ENCODE results near the gene CPEB3. TPM values are rescaled to one million over a fixed set of nuclear protein-coding genes. Genes with fewer than 3 reads are reported as not detected.
"Not testable (repeated sequence)": the region's sequence is repeated elsewhere in the genome, so short reads cannot be mapped to it uniquely, and the experiment has no call there.

Gene CPEB3
- polyA plus RNA-seq, 1 donor, result 4.6 TPM

DNA sequence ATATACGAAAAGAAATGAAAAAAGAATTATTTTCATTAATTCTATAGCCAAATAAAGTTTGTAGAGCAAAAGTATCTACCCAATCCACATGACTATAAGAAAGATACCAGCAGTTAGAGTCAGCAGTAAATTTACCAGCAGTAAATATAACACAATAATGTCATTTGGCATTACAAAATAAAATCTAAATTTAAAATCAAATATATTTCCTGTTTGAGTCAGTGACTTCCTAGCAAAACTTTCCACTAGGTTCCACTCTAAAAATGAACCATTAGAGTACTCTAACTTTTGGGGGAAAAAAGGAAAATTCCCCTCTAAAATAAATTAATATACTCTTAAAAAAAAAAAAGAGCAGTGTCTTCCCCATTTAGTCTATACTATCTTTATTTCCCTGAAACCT is 144.8 kb downstream of the CPEB3 start:
- H3K9me3 ChIP-seq (ENCODE audit: control insufficient read depth, low read depth, low read length), result no peaks in the 10 kb centered on the region
- H3K27ac ChIP-seq (ENCODE audit: low read length), result no peak overlapping the region
- H3K4me3 ChIP-seq (ENCODE audit: low read length), result no peak overlapping the region
- no peaks in the 10 kb centered on the region for H3K4me1 ChIP-seq (ENCODE audit: control insufficient read depth, insufficient read depth, low read length)
- no peaks in the 10 kb centered on the region for H3K36me3 ChIP-seq (ENCODE audit: control insufficient read depth, insufficient read depth, low read length)
- 100% methylated on average over 1 of the region's 1 CpG for WGBS (ENCODE audit: insufficient coverage, low lambda C conversion rate)
- DNase-seq, result no peak
- H3K27me3 ChIP-seq (ENCODE audit: control insufficient read depth, insufficient read depth, low read length), result no peaks in the 10 kb centered on the region

DNA sequence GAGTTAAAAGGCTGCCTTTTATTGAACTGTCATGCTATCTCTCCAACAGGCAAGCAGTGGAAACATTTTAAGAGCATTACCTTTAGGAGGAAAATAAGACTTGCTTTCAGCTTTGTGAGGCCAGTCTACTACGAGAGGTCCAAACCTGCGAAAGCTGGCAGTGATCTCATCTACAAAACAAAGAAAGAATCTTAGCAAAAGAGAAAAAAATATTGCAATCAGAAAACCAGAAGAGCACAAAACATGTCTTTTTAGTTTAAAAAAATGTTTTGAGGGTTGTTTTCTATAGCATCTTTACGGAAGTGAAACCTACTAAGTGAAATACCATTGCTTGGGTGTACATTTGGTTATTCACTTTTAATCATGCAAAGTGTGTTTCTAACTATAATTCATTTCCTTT is 147.9 kb downstream of the CPEB3 start:
- no peak overlapping the region for H3K4me3 ChIP-seq (ENCODE audit: low read length)
- H3K27me3 ChIP-seq (ENCODE audit: control insufficient read depth, insufficient read depth, low read length), result no peaks in the 10 kb centered on the region
- DNase-seq, result no peak
- H3K27ac ChIP-seq (ENCODE audit: low read length), result no peak overlapping the region
- H3K9me3 ChIP-seq (ENCODE audit: control insufficient read depth, low read depth, low read length), result no peaks in the 10 kb centered on the region
- 100% methylated on average over 2 of the region's 3 CpGs for WGBS (ENCODE audit: insufficient coverage, low lambda C conversion rate)
- no peaks in the 10 kb centered on the region for H3K36me3 ChIP-seq (ENCODE audit: control insufficient read depth, insufficient read depth, low read length)
- H3K4me1 ChIP-seq (ENCODE audit: control insufficient read depth, insufficient read depth, low read length), result no peaks in the 10 kb centered on the region

- Histone ChIP-seq H3K36me3 (ENCODE audit: control insufficient read depth, insufficient read depth, low read length) (peaks cover under 1% of the 10 kb centered on the region), H3K4me3 (ENCODE audit: low read length) (no peak overlapping the region), H3K9me3 (ENCODE audit: control insufficient read depth, low read depth, low read length) (no peaks in the 10 kb centered on the region), H3K27ac (ENCODE audit: low read length) (no peak overlapping the region), H3K27me3 (ENCODE audit: control insufficient read depth, insufficient read depth, low read length) (no peaks in the 10 kb centered on the region), H3K4me1 (ENCODE audit: control insufficient read depth, insufficient read depth, low read length) (no peaks in the 10 kb centered on the region)
- no CpG with 5 or more reads among the region's 1 CpG for WGBS (ENCODE audit: insufficient coverage, low lambda C conversion rate)
- no peak for DNase-seq
These were observed 148.4 kb downstream of the CPEB3 start for GRCh38 chr10:92142512-92142911.

GRCh38 chr10:92141147-92141546 is 149.7 kb downstream of the CPEB3 start:
- H3K27me3 ChIP-seq (ENCODE audit: control insufficient read depth, insufficient read depth, low read length); H3K9me3 ChIP-seq (ENCODE audit: control insufficient read depth, low read depth, low read length); H3K4me3 ChIP-seq (ENCODE audit: low read length); H3K4me1 ChIP-seq (ENCODE audit: control insufficient read depth, insufficient read depth, low read length); H3K27ac ChIP-seq (ENCODE audit: low read length); DNase-seq; H3K36me3 ChIP-seq (ENCODE audit: control insufficient read depth, insufficient read depth, low read length): not testable (repeated sequence)
- no CpG with 5 or more reads among the region's 3 CpGs for WGBS (ENCODE audit: insufficient coverage, low lambda C conversion rate)

DNA sequence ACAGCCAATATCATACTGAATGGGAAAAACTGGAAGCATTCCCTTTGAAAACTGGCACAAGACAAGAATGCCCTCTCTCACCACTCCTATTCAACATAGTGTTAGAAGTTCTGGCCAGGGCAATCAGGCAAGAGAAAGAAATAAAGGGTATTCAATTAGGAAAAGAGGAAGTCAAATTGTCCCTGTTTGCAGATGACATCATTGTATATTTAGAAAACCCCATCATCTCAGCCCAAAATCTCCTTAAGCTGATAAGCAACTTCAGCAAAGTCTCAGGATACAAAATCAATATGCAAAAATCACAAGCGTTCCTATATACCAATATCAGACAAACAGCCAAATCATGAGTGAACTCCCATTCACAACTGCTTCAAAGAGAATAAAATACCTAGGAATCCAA is 156.8 kb downstream of the CPEB3 start:
- not testable (repeated sequence) for H3K27ac ChIP-seq (ENCODE audit: low read length)
- WGBS (ENCODE audit: insufficient coverage, low lambda C conversion rate), result no CpG with 5 or more reads among the region's 1 CpG

DNA sequence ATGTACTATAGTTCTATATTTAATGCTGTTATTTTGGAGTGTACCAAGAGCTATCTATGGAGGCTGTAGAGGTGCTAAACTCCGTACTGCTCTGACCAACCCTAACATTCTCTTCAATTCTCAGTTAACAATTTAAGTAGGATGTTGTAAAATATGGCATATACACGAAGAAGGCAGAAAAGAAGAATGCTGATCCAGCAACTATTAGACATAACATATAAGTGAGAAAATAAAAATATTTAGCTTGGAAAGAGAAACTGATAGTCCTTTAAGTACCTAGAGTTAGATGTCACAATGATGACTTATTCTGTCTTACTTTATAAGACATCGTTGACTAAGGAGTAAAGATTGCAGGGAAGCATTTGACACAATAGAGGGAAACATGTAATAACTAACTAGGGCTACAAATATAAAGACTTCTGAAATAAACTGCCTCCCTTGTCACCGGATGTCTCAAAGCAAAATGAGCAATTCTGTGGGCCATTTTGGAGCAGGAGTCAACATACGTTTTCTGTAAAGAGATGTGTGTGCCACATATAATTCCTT is 159.5 kb downstream of the CPEB3 start:
- DNase-seq, result no peak
- H3K9me3 ChIP-seq (ENCODE audit: control insufficient read depth, low read depth, low read length), result no peaks in the 10 kb centered on the region
- H3K36me3 ChIP-seq (ENCODE audit: control insufficient read depth, insufficient read depth, low read length), result no peaks in the 10 kb centered on the region
- H3K27me3 ChIP-seq (ENCODE audit: control insufficient read depth, insufficient read depth, low read length), result no peaks in the 10 kb centered on the region
- no peak overlapping the region for H3K4me3 ChIP-seq (ENCODE audit: low read length)
- H3K27ac ChIP-seq (ENCODE audit: low read length), result no peak overlapping the region
- WGBS (ENCODE audit: insufficient coverage, low lambda C conversion rate), result 95% methylated on average over 3 of the region's 5 CpGs
- H3K4me1 ChIP-seq (ENCODE audit: control insufficient read depth, insufficient read depth, low read length), result no peaks in the 10 kb centered on the region

More for the DNA sequence above, 156.8 kb downstream of the CPEB3 start:
- H3K27me3 ChIP-seq (ENCODE audit: control insufficient read depth, insufficient read depth, low read length); H3K36me3 ChIP-seq (ENCODE audit: control insufficient read depth, insufficient read depth, low read length); H3K4me1 ChIP-seq (ENCODE audit: control insufficient read depth, insufficient read depth, low read length); H3K9me3 ChIP-seq (ENCODE audit: control insufficient read depth, low read depth, low read length); DNase-seq; H3K4me3 ChIP-seq (ENCODE audit: low read length): not testable (repeated sequence)

DNA sequence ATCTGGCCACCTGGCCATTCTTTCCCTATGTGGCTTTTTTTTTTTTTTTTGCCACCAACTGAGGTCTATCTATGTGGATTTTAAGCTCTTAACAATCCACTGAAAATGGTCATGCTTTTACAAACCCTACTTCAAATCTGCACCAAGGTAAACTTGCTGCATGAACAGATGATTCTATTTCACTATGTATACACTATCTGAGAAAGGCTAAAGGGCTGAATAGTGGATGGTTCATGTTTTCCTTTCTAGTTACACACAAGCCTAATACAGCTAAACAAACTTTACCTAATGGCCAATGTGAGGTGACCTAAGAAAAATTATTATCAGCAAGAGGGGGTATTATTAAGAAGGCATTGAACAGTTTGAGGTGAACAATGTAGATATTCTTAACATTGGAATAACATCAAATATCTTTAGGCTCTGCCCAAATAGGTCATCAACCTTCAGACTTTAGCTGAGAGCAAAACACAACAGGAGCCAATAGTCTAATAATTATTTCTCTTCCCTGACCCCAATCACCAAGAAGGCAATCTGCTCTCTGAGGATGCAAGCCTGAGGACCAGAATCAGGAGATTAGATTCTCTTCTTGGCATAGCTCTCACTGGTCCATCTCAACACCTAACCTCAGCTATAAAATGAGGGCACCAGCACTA is 160.1 kb downstream of the CPEB3 start:
- Histone ChIP-seq H3K4me1 (ENCODE audit: control insufficient read depth, insufficient read depth, low read length) (no peaks in the 10 kb centered on the region), H3K9me3 (ENCODE audit: control insufficient read depth, low read depth, low read length) (no peaks in the 10 kb centered on the region), H3K36me3 (ENCODE audit: control insufficient read depth, insufficient read depth, low read length) (no peaks in the 10 kb centered on the region), H3K4me3 (ENCODE audit: low read length) (no peak overlapping the region), H3K27me3 (ENCODE audit: control insufficient read depth, insufficient read depth, low read length) (no peaks in the 10 kb centered on the region), H3K27ac (ENCODE audit: low read length) (no peak overlapping the region)
- no peak for DNase-seq

DNA sequence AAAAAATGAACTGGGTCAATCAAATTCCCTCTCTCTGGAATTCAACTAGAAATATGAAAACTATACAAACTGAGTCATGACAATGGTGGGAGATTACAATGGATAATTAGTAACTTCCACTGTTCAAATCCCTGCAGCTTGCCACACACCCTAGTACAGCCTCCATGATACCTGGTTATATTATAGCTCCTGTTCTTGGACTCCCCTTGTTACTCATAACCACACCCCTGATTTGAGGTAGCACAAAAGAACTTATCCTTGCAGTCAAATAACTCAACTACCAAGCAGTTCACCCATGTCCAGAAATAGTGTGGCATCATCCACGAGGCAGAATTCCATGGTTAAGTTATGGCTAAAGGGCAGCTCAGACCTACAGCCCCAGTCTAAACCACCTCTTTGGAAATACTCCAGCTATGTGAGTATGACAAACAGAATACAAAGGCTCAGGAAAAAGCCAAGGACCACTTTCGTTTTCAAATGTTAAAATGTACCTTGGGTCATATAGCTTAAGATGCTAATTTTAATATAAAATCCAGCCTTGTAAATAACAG is 164.7 kb downstream of the CPEB3 start:
- no CpG with 5 or more reads among the region's 2 CpGs for WGBS (ENCODE audit: insufficient coverage, low lambda C conversion rate)
- DNase-seq, result no peak
- no peak overlapping the region for H3K27ac ChIP-seq (ENCODE audit: low read length)
- H3K36me3 ChIP-seq (ENCODE audit: control insufficient read depth, insufficient read depth, low read length), result no peaks in the 10 kb centered on the region
- H3K9me3 ChIP-seq (ENCODE audit: control insufficient read depth, low read depth, low read length), result no peaks in the 10 kb centered on the region
- H3K27me3 ChIP-seq (ENCODE audit: control insufficient read depth, insufficient read depth, low read length), result no peaks in the 10 kb centered on the region
- H3K4me3 ChIP-seq (ENCODE audit: low read length), result no peak overlapping the region
- peaks cover 6% of the 10 kb centered on the region for H3K4me1 ChIP-seq (ENCODE audit: control insufficient read depth, insufficient read depth, low read length)

GRCh38 chr10:92125144-92125543 is 165.7 kb downstream of the CPEB3 start:
- Histone ChIP-seq H3K27me3 (ENCODE audit: control insufficient read depth, insufficient read depth, low read length) (no peaks in the 10 kb centered on the region), H3K27ac (ENCODE audit: low read length) (no peak overlapping the region), H3K36me3 (ENCODE audit: control insufficient read depth, insufficient read depth, low read length) (no peaks in the 10 kb centered on the region), H3K4me3 (ENCODE audit: low read length) (no peak overlapping the region), H3K9me3 (ENCODE audit: control insufficient read depth, low read depth, low read length) (no peaks in the 10 kb centered on the region), H3K4me1 (ENCODE audit: control insufficient read depth, insufficient read depth, low read length) (peaks cover 6% of the 10 kb centered on the region)
- DNase-seq, result no peak

GRCh38 chr10:92124616-92125143 is 166.2 kb downstream of the CPEB3 start:
- Histone ChIP-seq H3K36me3 (ENCODE audit: control insufficient read depth, insufficient read depth, low read length) (no peaks in the 10 kb centered on the region), H3K9me3 (ENCODE audit: control insufficient read depth, low read depth, low read length) (no peaks in the 10 kb centered on the region), H3K27ac (ENCODE audit: low read length) (no peak overlapping the region), H3K4me1 (ENCODE audit: control insufficient read depth, insufficient read depth, low read length) (peaks cover 6% of the 10 kb centered on the region), H3K27me3 (ENCODE audit: control insufficient read depth, insufficient read depth, low read length) (no peaks in the 10 kb centered on the region), H3K4me3 (ENCODE audit: low read length) (no peak overlapping the region)
- no peak for DNase-seq
- WGBS (ENCODE audit: insufficient coverage, low lambda C conversion rate), result no CpG with 5 or more reads among the region's 3 CpGs

DNA sequence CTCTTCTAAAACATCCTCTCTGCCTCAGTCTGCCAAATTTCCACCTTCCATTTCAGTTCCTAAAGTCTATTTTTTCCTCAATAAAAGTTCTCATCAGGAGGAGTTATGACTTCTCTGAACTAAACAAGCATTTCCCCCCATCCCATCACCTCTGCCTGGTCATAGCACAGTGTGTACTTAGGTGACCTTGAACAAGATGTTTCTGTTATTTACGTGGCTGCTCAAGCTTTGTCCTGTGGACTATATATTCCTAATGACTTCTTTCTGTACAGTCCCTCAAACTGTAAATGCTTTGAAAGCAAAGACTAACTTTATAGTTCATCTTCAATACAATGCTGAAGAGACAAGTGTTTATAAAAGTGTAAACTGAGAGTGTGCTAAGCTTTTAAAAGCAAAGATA is 166.9 kb downstream of the CPEB3 start:
- H3K9me3 ChIP-seq (ENCODE audit: control insufficient read depth, low read depth, low read length), result no peaks in the 10 kb centered on the region
- H3K27ac ChIP-seq (ENCODE audit: low read length), result no peak overlapping the region
- H3K27me3 ChIP-seq (ENCODE audit: control insufficient read depth, insufficient read depth, low read length), result no peaks in the 10 kb centered on the region
- no peak overlapping the region for H3K4me3 ChIP-seq (ENCODE audit: low read length)
- no CpG with 5 or more reads among the region's 1 CpG for WGBS (ENCODE audit: insufficient coverage, low lambda C conversion rate)
- no peaks in the 10 kb centered on the region for H3K36me3 ChIP-seq (ENCODE audit: control insufficient read depth, insufficient read depth, low read length)
- peaks cover 6% of the 10 kb centered on the region for H3K4me1 ChIP-seq (ENCODE audit: control insufficient read depth, insufficient read depth, low read length)
- DNase-seq, result no peak
